ENCODE measurements around the gene SLC39A3. TPM values are rescaled to one million over a fixed set of nuclear protein-coding genes. Genes with fewer than 3 reads are reported as not detected.
A peak's percentile ranks its signal among the peaks of the same experiment; 100 is the strongest.

SLC39A3 gene
- total RNA-seq, 2 experiments from 2014 or later: 7.6 to 7.9 TPM

- Mint-ChIP-seq H3K36me3 (ENCODE audit: low read depth) (no peaks in the 10 kb centered on the region), H3K27me3 (peaks cover 20% of the 10 kb centered on the region), H3K4me3 (no peak overlapping the region), H3K4me1 (ENCODE audit: low read depth) (no peaks in the 10 kb centered on the region), H3K9me3 (no peaks in the 10 kb centered on the region), H3K27ac (no peak overlapping the region)
- intact Hi-C loops (cut with DNase I, micrococcal nuclease): no loop called here
- H3K27ac ChIP-seq (ENCODE audit: low read depth in 1 of 2, low read length in 2 of 2): no peak overlapping the region
- ChIA-PET POLR2A (no interaction called here), CTCF (no interaction called here)
- H3K4me1 ChIP-seq (ENCODE audit: insufficient read depth, low read length): peaks cover 8% of the 10 kb centered on the region
- peak in 1 of 14 experiments; percentile 11 for DNase-seq
- no peak overlapping the region for H3K4me3 ChIP-seq (ENCODE audit: low read length)
- no peak for ATAC-seq (ENCODE audit: poor library complexity)
- peaks cover 4% of the 10 kb centered on the region for H3K36me3 ChIP-seq (ENCODE audit: insufficient read depth, low read length)
- H3K27me3 ChIP-seq (ENCODE audit: control insufficient read depth in 1 of 2, insufficient read depth in 2 of 2, low read length in 2 of 2): peaks cover 21 to 23% of the 10 kb centered on the region in 2 experiments
- H3K9me3 ChIP-seq (ENCODE audit: control insufficient read depth in 1 of 2, insufficient read depth in 1 of 2, low read length in 2 of 2): peaks cover 0 to 12% of the 10 kb centered on the region in 2 experiments
- TF ChIP-seq CTCF (IDR thresholded peaks at IDR 0.05): no peak
These were observed 12.2 kb downstream of the SLC39A3 start for GRCh38 chr19:2727640-2727944.

GRCh38 chr19:2726904-2727639 lies 12.7 kb downstream of the SLC39A3 start:
- peaks cover 0 to 16% of the 10 kb centered on the region in 2 experiments for H3K9me3 ChIP-seq (ENCODE audit: control insufficient read depth in 1 of 2, insufficient read depth in 1 of 2, low read length in 2 of 2)
- peaks cover 2% of the 10 kb centered on the region for H3K36me3 ChIP-seq (ENCODE audit: insufficient read depth, low read length)
- no peak overlapping the region for H3K4me3 ChIP-seq (ENCODE audit: low read length)
- Mint-ChIP-seq H3K27ac (no peak overlapping the region), H3K27me3 (peaks cover 25% of the 10 kb centered on the region), H3K36me3 (ENCODE audit: low read depth) (no peaks in the 10 kb centered on the region), H3K4me3 (no peak overlapping the region), H3K4me1 (ENCODE audit: low read depth) (no peaks in the 10 kb centered on the region), H3K9me3 (no peaks in the 10 kb centered on the region)
- ChIA-PET CTCF (no interaction called here), POLR2A (no interaction called here)
- intact Hi-C loops (cut with DNase I, micrococcal nuclease): no loop called here
- TF ChIP-seq CTCF (IDR thresholded peaks at IDR 0.05): no peak
- peaks cover 8% of the 10 kb centered on the region for H3K4me1 ChIP-seq (ENCODE audit: insufficient read depth, low read length)
- DNase-seq: peak in 1 of 14 experiments; percentile 11
- peaks cover 26 to 28% of the 10 kb centered on the region in 2 experiments for H3K27me3 ChIP-seq (ENCODE audit: control insufficient read depth in 1 of 2, insufficient read depth in 2 of 2, low read length in 2 of 2)
- no peak overlapping the region for H3K27ac ChIP-seq (ENCODE audit: low read depth in 1 of 2, low read length in 2 of 2)
- ATAC-seq (ENCODE audit: poor library complexity): no peak

GRCh38 chr19:2726160-2726855 lies 13.5 kb downstream of the SLC39A3 start:
- Histone ChIP-seq H3K4me3 (ENCODE audit: low read length) (no peak overlapping the region), H3K27ac (ENCODE audit: low read depth in 1 of 2, low read length in 2 of 2) (no peak overlapping the region), H3K27me3 (ENCODE audit: control insufficient read depth in 1 of 2, insufficient read depth in 2 of 2, low read length in 2 of 2) (peaks cover 33 to 35% of the 10 kb centered on the region in 2 experiments), H3K9me3 (ENCODE audit: control insufficient read depth in 1 of 2, insufficient read depth in 1 of 2, low read length in 2 of 2) (peaks cover 0 to 22% of the 10 kb centered on the region in 2 experiments), H3K4me1 (ENCODE audit: insufficient read depth, low read length) (peaks cover 11% of the 10 kb centered on the region), H3K36me3 (ENCODE audit: insufficient read depth, low read length) (no peaks in the 10 kb centered on the region)
- CTCF ChIA-PET: no interaction called here
- no peaks in the 10 kb centered on the region for H3K4me1 Mint-ChIP-seq (ENCODE audit: low read depth)
- peaks cover 31% of the 10 kb centered on the region for H3K27me3 Mint-ChIP-seq
- no peaks in the 10 kb centered on the region for H3K9me3 Mint-ChIP-seq
- H3K27ac Mint-ChIP-seq: no peak overlapping the region
- intact Hi-C loops (cut with DNase I, micrococcal nuclease): no loop called here
- no peak overlapping the region for H3K4me3 Mint-ChIP-seq
- DNase-seq (no peak), ATAC-seq (ENCODE audit: poor library complexity) (no peak)
- no peaks in the 10 kb centered on the region for H3K36me3 Mint-ChIP-seq (ENCODE audit: low read depth)
- POLR2A ChIA-PET: no interaction called here
- no peak for TF ChIP-seq CTCF (IDR thresholded peaks at IDR 0.05)
